ENCODE measurements around the gene ATP2B2.

The ATP2B2 gene

DNA sequence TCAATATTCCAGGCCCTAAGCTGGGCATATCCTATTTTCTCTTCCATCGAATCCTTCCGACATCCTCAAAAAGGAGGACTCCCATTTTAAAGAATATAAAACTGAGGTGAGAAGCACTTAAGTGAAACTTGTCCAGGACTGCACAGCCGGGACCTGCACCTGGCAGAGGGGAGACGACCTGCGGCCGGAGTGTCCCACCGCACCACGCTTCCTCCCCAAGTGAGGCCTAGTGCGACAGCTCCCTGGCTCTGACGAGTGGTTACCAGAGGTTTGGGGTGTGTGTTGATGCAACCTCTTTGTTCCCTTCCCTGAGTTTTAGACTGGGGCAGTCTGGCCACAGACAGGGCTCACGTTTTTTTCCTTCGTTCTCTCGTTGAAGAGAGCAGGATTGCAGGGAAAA lies 24.9 kb upstream of the ATP2B2 start:
- no peak for DNase-seq (ENCODE audit: low read depth in 3 of 3)

DNA sequence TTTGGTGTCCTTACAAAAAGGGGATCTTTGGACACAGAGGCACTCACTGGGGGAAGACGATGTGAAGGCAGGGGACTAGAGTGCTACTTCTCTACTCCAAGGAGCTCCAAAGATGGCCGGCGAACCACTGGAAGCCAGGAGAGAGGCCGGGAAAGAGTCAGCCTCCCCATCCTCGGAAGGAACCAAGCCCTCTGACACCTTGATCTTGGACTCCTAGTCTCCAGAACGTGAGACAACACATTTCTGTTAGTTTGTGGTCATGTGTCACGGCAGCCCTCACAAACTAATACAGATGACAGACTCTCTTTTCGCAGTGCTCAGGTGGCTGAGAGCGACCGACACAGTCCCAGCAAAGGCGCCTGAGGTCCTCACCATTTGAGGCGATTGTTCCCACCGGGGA lies 24.4 kb upstream of the ATP2B2 start:
- DNase-seq (ENCODE audit: low read depth in 3 of 3), result no peak

DNA sequence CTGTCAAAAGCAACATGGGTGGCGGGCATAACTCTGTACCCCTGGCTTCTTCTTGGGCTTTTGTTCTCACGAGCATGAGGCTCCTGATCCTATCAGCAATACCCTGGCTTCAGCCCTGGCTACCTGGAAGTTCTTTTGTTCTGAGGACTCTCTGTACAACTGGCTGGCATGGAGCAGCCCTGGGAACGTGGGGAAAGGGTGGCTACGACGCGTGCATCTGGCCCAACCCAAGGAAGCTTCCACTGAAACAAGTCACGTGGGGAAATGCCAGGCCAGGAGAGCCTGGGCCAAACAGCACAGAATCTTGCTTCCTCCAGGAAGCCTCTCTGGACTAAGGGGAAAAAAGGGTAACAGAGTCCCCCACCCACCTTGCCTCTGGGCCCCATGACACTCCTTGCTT lies 22.7 kb upstream of the ATP2B2 start:
- no peak for DNase-seq (ENCODE audit: low read depth in 3 of 3)

DNA sequence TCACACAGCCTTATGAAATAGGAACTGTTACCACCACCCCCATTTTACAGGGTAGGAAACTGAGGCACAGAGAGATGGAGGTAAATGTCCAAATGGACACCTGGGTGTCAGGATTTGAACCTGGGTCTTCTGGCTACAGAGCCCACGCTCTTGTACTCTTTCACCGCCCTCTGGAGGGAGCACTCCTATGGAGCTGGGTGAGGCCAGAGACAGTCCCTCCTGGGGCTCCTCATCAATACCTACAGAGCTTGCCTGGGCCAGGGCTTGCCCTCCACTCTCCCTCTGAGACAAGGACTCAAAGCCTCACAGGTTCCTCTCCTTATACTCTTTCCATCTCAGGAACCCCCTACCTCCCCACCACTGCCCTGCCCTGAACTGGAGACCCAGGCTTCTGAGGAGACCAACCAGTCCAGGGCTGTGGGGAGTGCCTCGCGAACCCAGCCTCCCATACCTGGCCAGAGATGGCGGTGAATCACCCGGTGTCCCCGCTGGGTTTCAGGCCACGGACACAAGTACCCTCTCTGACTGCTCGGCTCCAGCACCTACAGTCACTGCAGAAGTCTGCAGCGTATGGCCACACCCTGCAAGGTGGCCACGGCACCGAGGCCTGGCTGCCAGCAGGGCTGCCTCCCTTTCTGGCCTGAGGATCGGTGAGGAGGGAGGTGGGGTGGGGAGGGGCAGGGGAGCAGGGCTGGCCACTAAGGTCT lies 22.1 kb upstream of the ATP2B2 start:
- no peak for DNase-seq (ENCODE audit: low read depth in 3 of 3)

DNA sequence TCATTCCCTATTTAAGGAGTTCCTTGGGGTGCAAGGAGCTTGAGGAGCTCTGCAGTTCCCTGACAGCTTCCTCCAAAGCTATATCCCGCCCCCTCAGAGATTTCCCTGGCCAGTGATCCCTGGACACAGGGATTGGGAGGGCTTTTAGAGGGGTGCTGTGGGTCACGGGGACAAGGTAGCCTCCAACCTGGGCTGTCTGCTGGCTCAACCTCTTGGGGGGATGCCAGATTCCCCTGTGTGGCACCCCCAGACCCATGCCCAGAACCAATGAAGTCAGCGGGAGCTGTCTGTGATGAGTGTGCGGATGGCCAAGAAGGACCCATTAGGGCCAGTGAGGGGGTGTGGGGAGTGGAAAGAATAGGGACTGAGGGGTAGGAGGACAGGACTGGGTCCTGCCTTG lies 21.0 kb upstream of the ATP2B2 start:
- DNase-seq (ENCODE audit: low read depth in 3 of 3), result no peak

DNA sequence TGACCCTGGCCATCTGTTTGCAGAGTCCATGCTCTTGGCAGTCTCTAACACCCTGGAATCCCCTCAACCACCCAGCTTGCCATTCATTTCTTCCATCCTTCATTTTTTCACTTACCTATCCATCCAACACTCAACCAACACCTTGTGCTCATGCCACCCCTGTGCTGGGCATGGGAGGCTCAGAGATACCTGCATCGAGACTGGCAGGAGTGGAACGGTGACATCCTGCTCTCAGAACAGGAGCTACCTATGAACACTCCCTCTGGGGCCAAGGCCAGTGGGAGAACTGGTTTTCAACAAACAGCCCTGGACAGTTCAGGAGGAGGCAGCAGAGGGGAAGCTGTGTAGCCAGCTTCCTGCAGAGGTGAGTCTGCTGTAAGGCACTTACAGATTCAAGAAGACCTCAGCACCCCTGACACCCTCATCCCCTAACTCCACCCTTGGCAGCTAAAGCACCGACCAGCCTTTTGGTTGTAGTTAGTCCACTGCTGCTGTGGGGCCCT lies 19.5 kb upstream of the ATP2B2 start:
- no peak for DNase-seq (ENCODE audit: low read depth in 3 of 3)

DNA sequence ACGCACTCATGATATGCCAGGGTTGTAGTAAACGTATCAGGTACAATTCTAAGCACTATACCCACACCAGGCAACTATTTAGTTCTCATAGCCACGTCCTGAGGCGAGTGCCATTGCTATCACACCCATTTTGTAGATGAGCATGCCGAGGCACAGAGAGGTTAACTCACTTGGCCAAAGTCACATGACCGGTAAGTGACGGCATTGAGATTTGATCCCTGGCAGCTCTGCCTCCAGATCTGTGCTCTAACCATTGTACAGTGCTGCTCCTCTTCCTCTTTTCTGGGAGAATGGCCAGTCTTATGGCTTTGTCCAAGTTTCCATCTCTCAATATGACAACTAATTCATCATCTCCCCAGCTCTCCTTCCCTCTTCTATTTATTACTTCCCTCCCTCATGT lies 18.9 kb upstream of the ATP2B2 start:
- DNase-seq (ENCODE audit: low read depth in 3 of 3), result no peak

DNA sequence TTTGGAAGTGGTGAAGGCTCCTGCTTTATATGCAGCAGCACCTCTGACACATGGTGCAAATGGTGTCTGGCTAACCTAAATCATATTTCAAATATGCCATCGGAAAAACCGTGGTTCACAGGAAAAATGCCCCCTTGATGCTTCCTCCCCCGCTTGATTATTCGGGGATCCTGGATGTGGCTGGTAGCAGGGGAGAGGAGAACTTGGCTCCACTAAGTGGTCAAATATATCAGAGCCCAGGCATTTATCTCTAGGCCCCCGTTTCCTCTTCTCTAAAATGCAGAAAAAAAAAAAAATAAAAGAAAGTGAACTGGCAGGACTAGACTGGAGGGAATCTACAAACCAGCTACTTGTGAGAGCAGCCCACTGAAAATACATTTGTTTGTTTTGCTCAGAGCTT lies 18.2 kb upstream of the ATP2B2 start:
- no peak for DNase-seq (ENCODE audit: low read depth in 3 of 3)

DNA sequence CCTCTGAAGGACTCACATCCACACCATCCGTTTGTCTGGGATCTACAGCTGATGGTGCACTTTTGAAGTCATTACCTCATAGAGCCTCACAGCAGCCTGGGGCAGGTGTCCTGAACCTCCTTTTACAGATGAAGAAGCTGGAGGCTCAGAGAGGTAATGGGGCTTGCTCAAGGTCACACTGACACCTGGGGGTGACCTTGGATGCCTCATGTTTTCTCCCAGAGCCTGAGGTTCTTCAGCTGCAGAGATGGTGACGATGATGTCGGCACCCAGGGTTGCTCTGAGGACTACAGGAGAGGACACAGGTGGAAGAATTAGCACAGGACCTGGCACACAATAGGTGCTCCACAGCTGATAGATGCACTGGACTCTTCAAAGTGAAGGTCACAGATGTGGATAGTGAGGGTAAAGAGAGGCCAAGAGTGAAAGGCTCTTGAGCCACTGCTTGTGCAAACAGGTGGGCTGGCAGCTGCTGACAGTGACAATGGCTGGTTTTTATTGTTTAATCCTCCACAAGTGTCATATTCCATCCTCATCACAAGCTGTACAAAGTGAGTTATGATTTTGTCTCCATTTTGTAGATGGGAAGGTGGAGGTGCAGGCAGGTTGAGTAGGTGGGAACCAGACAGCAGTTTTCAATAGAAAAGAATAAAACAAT lies 17.4 kb upstream of the ATP2B2 start:
- DNase-seq (ENCODE audit: low read depth in 3 of 3), result no peak

DNA sequence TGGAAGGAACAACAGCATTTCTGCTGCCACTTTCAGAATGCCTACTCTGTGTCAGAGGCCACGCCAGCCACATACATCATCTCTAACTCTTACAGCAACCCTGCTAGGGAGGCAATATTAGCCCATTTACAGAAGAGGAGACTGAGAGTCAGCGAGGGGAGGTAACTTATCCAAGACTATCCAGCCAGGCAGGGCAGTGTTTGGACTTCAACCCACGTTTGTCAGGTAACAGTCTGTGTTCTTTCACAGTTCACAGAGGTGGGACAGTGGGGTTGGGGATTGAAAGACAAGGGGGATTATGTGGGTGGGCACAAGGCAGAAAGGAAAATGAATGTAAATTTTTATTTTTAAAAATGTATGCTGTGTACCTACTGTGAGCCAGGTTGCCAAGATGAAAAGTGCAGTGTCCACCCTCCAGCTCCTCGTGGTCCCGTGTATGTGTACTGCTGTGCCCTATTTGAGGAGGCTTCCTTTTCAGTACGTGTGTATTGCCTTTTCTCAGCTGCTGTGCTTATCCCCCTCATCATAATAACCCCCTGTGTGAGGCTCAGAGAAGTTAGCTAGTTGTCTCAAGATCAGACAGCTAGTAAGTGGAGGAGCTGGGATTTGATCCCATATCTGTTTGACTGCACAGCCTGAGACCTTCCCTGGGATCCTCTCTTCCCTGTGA lies 16.5 kb upstream of the ATP2B2 start:
- no peak for DNase-seq (ENCODE audit: low read depth in 3 of 3)

DNA sequence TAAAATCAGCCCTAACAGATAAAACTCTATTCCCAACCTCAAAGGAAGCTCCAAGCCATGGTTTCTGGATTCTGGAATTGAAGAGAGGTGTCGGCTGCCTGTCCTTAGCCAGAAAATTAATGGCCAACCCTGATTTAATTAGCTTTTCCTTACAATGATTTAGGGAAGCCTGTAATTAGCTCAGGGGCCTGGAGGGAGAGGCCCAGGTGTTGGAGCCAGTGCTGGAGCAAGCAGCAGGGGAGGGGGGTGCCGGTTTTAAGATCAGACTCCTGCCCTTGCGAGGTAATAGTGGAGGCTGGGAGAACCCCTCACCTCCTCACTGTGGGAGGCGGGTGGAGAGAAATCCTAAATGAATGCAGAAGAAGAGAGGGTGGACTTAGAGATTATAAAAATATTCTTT lies 14.7 kb upstream of the ATP2B2 start:
- DNase-seq (ENCODE audit: low read depth in 3 of 3), result no peak

DNA sequence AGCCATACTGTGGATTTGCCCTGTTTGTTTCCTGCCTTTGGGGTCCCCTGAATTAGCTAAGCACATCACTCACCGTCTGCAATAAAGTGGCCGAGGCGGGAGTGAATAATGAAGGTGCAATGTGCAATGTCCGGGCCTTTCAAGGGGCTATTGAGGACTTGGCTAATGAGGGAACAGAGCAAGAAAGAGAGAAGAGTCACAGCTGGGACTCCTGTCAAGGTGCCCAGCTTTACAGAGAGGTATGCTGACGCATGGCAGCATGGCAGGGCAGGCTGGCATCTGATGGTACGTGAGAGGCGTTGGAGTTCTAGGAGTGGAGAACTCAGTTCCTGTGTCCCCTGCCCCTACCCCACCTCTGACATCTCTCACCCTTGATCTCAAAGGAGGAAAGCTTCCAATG lies 13.8 kb upstream of the ATP2B2 start:
- DNase-seq (ENCODE audit: low read depth in 3 of 3), result no peak

DNA sequence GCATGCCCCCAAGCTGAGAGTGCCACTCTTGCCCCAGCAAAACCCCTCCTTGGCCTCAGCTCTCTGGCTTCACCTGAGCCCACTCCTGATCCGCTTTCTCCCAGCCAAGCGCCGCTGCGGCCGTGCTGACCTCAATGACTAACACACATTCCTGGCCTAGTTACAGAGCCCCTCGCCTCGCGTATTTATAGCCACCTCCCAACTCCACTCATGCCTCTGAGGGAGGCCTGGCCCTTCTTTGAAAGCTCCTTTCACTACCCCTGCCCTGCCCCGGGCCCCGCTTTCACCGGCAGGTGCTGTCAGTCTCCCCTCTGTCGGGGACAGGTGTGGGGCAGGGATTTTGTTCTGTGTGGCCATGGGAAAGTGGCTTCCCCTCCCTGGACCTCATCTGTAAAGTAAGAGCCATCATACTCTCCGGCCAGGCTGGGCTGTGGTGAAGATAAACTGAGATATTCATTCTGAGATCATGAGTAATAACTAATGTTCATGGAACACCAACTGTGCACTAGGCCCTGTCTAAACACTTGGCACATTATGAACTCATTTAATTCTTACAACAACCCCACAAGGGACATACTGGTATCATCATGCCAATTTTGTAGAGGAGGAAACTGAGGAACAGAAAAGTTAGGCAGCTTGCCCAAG lies 13.2 kb upstream of the ATP2B2 start:
- no peak for DNase-seq (ENCODE audit: low read depth in 3 of 3)

DNA sequence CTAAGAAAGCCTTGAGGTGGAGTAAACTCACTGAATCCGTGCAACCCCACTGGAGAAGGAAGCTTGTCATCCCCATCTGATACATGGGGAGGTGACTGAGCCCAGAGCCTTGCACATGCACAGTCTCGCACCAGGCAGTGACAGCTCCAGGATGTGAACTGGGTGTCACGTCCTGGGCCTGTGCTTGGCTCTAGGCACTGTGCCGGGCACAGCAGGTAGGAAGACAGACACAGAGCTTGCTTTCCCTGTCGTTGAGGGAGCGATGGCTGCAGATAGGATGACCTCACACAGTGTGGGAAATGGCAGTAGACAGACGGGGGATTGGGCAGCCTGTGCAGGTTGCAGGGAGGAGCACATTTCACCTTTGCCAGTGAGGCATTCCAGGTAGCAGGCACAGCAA lies 12.2 kb upstream of the ATP2B2 start:
- no peak for DNase-seq (ENCODE audit: low read depth in 3 of 3)

DNA sequence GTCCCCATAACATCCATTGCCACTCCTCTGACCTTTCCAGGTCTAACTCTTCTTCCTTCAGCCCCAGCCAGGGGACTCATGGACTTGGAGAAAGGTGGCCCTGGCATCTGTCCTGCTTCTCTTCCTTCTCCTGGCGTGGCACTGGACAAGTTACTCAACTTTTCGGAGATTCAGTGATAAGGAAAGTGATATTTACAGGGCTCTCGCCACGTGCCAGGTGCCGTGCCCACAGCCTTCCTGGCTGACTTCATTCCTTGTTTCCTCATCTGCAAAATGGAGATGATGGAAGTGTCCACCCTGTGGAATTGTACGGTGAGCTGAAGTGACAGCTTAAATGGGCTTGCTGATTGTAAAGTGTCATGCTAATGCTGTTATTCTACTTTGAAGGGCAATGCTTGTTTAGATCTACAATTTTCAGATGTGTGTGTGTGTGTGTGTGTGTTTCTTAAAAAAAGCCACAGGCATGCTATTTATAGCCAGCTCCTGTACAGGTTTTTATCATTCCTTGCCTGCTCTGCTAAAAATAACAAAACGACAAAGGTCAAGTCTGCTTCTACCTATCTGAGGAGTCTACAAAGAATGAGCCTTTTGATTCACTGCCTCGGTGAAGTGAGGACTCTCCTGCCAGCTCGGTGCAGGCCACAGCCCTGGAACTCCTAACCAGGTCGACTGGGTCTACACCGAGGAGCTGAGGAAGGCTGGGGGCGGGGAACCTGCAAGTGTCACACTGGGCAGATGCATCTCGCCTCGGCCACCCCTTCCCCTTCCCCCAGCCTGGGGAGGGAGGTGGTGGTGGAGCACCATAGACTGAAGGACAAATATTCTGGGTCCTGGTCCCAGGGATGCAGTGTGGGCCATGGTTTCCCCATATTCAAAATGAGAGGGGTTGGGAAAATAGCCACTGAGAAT lies 11.4 kb upstream of the ATP2B2 start:
- no peak for DNase-seq (ENCODE audit: low read depth in 3 of 3)

DNA sequence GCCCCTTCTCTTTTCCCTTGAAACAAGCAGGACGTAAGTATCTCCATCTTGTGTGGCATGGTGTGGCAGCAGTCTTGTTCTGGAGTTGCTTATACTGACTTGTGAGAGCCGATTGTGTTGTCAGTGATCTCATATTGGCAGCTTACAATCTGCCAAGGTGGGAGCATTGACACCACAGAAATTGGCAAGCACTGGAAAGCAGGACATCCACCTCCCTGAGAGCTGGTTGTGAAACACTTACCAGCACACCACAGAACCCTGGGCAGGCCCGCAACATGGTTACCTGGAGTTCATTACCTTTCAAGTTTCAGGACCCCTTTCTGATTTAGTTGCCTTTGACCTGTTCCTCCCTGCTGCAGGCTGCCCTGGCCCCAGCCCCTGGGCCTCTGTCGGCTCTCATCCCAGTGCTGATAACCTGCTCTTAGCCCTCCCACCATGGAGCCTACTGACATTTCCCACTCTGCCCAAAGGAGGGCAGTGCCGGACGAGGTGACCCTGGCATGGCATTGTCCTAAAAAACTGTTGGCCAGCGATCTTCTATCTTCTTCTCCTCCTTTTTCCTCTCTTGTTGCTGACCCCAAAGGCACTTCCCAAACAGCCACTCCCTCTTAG lies 10.6 kb upstream of the ATP2B2 start:
- no peak for DNase-seq (ENCODE audit: low read depth in 3 of 3)

DNA sequence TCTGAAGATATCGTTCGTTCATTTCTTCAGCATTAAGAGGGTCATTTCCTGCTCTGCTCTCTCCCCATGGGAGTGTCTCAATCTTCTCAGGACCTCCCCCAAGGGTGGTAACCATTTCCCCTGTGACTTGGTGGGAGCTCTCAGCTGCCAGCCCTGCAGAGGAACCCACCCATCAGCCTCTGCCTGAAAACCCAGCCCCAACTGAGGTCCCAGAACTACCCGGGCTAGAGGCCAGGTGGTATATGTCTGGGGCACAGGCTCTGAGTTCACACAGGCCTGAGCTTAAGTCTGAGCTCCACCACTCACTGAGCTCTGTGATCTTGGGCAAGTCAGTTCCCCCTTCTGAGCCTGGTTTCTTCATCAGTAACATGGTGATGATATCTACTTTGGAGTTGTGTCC lies 10.0 kb upstream of the ATP2B2 start:
- no peak for DNase-seq (ENCODE audit: low read depth in 3 of 3)

DNA sequence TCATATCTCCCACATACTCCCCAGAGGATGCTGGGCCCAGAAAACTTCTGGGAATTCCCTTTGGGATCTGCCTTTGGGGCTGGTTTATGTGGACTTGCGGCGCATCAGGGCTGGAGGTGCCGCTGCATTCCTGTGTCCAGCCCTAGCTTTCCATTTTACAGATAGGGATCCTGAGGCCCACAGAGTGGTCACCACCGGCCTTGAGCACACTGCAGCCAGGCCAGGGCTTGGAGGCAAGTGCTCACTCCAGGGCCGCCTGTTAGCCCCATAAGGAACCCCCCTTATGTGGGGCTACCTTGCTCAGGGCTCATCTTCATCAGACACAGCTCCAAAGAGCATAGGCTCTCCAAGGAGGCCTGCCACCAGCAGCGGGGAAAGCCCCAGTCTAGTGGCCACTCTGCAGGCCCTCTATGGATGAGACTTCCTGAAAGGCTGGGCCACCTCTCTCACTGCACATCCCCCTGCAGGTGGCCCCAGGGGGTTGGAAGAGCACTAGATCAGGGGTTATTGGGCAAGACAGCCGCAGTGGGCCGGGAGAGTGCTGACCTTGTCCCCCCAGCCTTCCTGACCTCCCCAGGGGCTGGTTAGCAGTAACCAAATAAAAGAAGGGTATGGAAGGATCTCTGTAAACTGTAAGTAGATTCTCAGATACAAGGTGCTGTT lies 9.2 kb upstream of the ATP2B2 start:
- DNase-seq (ENCODE audit: low read depth in 3 of 3), result no peak

DNA sequence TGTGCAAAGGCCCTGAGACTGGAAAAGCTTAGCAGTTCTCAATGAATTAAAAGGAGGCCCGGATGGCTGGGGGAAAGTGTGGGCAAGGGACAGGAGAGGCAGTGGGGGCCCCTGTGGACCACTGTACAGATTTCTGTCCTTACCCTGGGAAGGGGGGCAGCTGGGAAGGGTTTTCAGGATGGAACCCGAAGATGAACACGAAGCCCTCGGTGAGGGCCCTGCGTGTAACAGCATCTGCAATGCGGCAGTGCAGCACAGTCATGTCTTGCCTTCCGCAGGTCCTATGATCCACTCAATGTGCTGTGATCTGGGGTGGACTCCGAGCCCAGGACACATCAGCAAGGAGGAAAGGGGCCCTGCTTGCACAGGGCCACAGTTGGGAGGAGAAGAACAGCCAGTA lies 7.9 kb upstream of the ATP2B2 start:
- DNase-seq (ENCODE audit: low read depth in 3 of 3), result no peak

DNA sequence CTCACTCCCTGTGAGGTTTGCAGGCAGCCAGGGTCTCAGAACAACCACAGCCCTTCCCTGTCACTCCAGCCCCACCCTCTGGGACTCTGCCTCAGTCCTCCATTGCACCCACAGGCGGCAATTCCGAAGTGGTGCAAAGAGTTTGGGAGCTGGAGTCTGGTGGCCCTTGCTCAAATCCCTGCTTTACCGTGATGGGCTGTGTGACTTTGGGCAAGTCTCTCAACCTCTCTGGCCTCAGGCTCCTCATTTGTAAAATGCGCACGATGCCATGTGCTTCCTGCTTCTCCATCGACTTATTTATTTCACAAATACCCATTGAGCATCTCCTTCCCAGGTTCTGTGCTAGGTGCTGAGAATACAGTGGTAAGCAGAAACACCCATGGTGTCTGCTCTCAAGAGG lies 7.3 kb upstream of the ATP2B2 start:
- no peak for DNase-seq (ENCODE audit: low read depth in 3 of 3)
